ENCODE measurements around the gene ZWILCH.

- TF ChIP-seq, protein P1, sequence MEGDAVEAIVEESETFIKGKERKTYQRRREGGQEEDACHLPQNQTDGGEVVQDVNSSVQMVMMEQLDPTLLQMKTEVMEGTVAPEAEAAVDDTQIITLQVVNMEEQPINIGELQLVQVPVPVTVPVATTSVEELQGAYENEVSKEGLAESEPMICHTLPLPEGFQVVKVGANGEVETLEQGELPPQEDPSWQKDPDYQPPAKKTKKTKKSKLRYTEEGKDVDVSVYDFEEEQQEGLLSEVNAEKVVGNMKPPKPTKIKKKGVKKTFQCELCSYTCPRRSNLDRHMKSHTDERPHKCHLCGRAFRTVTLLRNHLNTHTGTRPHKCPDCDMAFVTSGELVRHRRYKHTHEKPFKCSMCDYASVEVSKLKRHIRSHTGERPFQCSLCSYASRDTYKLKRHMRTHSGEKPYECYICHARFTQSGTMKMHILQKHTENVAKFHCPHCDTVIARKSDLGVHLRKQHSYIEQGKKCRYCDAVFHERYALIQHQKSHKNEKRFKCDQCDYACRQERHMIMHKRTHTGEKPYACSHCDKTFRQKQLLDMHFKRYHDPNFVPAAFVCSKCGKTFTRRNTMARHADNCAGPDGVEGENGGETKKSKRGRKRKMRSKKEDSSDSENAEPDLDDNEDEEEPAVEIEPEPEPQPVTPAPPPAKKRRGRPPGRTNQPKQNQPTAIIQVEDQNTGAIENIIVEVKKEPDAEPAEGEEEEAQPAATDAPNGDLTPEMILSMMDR (conservative IDR thresholded peaks at IDR 0.05 in 1 of 2, IDR thresholded peaks at IDR 0.05 in 1 of 2; ENCODE audit: low read depth in 1 of 2, low read length in 2 of 2) = no peak
- no peak for TF ChIP-seq EZH2 (IDR thresholded peaks at IDR 0.05; ENCODE audit: low read length, missing control alignments)
Measured at GRCh38 chr15:66515901-66516322, 10.8 kb downstream of the ZWILCH start.
